ENCODE results near the gene ZFYVE21. TPM values are rescaled to one million over a fixed set of nuclear protein-coding genes. Genes with fewer than 3 reads are reported as not detected.
"Not testable (repeated sequence)": the region's sequence is repeated elsewhere in the genome, so short reads cannot be mapped to it uniquely, and the experiment has no call there.

Gene ZFYVE21
- total and polyA plus RNA-seq, 2 experiments from 2014 or later = 39.4 to 55.2 TPM

DNA sequence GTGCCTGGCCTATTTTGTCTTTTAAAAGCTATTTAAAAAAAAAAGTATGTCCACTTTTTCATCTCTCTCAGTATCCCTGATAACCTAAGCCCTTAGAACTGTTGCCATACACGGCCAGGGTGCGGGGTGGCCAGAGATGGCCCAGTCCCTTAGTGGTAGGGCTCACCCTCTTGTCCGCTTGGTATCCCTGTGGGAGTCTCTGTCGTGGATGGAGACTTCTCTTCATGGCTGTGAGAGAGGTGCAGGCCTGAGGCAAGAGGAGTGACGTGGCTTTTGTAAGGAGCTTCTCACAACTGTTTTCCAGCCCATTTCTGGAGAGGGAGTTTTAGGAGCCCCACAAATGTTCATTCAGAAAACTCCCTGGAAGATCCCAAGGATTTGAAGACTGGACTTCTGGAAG is 27.2 kb upstream of the ZFYVE21 start:
- H4K20me1 ChIP-seq (ENCODE audit: insufficient read depth, poor library complexity, severe bottlenecking) = peaks cover 3% of the 10 kb centered on the region
- H3K4me2 ChIP-seq = no peak overlapping the region
- no peak overlapping the region for H2AFZ ChIP-seq
- H3K79me2 ChIP-seq = peaks cover 5% of the 10 kb centered on the region
- DNase-seq (ENCODE audit: low spot score) = no peak
- 92% methylated on average over 5 of the region's 5 CpGs for WGBS (ENCODE audit: low lambda C conversion rate, missing lambda C conversion rate)
- H3K9me2 ChIP-seq (replicated peaks; ENCODE audit: insufficient read depth) = no peaks in the 10 kb centered on the region
- H3K27ac ChIP-seq = no peak overlapping the region
- no peaks in the 10 kb centered on the region for H3K36me3 ChIP-seq (replicated peaks; ENCODE audit: insufficient read depth, low read depth)
- H3K4me1 ChIP-seq (ENCODE audit: insufficient read depth) = no peaks in the 10 kb centered on the region
- H3K9me3 ChIP-seq (ENCODE audit: low read depth) = no peaks in the 10 kb centered on the region
- no peak overlapping the region for H3K4me3 ChIP-seq
- TF ChIP-seq, protein P1, sequence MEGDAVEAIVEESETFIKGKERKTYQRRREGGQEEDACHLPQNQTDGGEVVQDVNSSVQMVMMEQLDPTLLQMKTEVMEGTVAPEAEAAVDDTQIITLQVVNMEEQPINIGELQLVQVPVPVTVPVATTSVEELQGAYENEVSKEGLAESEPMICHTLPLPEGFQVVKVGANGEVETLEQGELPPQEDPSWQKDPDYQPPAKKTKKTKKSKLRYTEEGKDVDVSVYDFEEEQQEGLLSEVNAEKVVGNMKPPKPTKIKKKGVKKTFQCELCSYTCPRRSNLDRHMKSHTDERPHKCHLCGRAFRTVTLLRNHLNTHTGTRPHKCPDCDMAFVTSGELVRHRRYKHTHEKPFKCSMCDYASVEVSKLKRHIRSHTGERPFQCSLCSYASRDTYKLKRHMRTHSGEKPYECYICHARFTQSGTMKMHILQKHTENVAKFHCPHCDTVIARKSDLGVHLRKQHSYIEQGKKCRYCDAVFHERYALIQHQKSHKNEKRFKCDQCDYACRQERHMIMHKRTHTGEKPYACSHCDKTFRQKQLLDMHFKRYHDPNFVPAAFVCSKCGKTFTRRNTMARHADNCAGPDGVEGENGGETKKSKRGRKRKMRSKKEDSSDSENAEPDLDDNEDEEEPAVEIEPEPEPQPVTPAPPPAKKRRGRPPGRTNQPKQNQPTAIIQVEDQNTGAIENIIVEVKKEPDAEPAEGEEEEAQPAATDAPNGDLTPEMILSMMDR (IDR thresholded peaks at IDR 0.05; ENCODE audit: poor library complexity) = no peak
- TF ChIP-seq EZH2 (IDR thresholded peaks at IDR 0.05; ENCODE audit: borderline replicate concordance) (no peak), EZH2phosphoT487 (IDR thresholded peaks at IDR 0.05; ENCODE audit: low read depth, severe bottlenecking, unreplicated experiment) (no peak)
- no peaks in the 10 kb centered on the region for H3K27me3 ChIP-seq

DNA sequence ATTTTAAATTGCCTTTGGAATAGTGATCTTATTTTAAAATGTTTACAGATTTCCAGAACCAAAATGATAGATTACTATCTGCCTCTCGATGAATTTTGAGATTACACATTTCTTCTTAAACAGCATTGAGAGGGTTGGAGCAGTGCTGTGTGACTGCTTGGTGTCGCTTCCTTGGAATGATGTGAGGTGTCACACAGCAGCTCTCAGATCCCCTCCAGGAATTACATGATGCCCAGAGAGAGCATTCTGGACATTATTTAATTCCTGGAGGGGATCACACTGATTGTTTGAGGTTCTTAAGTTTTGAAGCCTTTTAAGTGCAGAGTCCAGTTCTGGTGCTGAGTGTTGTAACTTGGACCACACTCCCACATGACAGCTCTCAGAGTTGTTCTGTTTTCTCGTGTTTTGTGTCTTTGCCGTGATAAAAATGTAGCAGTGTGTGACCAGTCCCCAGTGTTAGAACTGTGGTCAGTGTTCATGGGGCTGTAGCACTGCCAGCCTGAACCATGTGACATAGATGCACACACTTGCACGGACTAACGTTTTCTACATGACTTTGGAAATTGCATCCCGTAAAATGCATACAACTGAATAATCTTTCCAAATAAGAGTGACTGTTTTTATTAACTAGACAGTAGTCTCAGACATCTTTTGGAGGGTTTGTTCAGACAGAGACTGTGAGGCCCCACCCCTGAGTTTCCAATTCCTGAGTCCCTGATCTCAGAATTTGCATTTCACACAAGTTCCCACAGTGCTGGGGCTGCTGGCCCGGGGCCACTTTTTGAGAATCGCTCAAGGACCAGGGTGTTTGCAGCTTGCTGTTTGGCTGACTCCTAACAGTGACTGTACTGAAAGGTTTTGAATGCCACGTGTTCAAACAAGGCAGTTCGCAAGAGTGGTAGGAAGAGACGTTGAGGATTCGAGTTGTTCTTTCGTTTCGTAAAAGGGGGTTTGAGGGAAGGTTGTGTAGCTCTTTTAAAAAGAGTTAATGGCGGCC is 26.4 kb upstream of the ZFYVE21 start:
- TF ChIP-seq EZH2 (IDR thresholded peaks at IDR 0.05; ENCODE audit: borderline replicate concordance) (no peak), EZH2phosphoT487 (IDR thresholded peaks at IDR 0.05; ENCODE audit: low read depth, severe bottlenecking, unreplicated experiment) (no peak)
- TF ChIP-seq, protein P1 (IDR thresholded peaks at IDR 0.05; ENCODE audit: poor library complexity) = no peak
- peaks cover 3% of the 10 kb centered on the region for H4K20me1 ChIP-seq (ENCODE audit: insufficient read depth, poor library complexity, severe bottlenecking)
- H3K9me3 ChIP-seq (ENCODE audit: low read depth) = no peaks in the 10 kb centered on the region
- H3K79me2 ChIP-seq = peaks cover 5% of the 10 kb centered on the region
- no peak overlapping the region for H3K4me3 ChIP-seq
- H3K27me3 ChIP-seq = no peaks in the 10 kb centered on the region
- H2AFZ ChIP-seq = no peak overlapping the region
- no peaks in the 10 kb centered on the region for H3K4me1 ChIP-seq (ENCODE audit: insufficient read depth)
- H3K36me3 ChIP-seq (replicated peaks; ENCODE audit: insufficient read depth, low read depth) = no peaks in the 10 kb centered on the region
- H3K4me2 ChIP-seq = no peak overlapping the region
- no peak overlapping the region for H3K27ac ChIP-seq
- H3K9me2 ChIP-seq (replicated peaks; ENCODE audit: insufficient read depth) = no peaks in the 10 kb centered on the region
- 93% methylated on average over 16 of the region's 16 CpGs for WGBS (ENCODE audit: low lambda C conversion rate, missing lambda C conversion rate)
- DNase-seq (ENCODE audit: low spot score) = no peak

DNA sequence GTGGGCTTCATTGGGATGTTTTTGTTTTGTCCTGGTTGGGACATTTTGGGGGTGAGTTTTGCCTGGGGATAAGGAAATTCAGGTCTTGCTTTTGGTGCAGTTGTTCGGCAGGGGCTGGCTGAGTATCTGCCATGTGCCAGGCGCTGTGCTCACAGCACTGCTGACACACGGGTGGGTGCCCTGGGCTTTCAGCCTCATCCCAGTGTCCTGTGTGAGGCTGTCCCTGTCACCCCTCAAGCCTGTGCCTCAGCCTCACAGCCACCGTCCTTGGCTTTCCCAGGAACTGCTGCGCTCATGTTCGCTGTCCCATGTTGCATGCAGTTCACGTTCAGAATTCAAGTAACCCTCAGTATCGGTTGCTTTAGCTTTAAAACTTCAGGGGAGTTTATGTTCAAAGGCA is 25.3 kb upstream of the ZFYVE21 start:
- Histone ChIP-seq H3K9me3 (ENCODE audit: low read depth) (no peaks in the 10 kb centered on the region), H4K20me1 (ENCODE audit: insufficient read depth, poor library complexity, severe bottlenecking) (peaks cover 3% of the 10 kb centered on the region)
- WGBS (ENCODE audit: low lambda C conversion rate, missing lambda C conversion rate) = 98% methylated on average over 7 of the region's 8 CpGs

DNA sequence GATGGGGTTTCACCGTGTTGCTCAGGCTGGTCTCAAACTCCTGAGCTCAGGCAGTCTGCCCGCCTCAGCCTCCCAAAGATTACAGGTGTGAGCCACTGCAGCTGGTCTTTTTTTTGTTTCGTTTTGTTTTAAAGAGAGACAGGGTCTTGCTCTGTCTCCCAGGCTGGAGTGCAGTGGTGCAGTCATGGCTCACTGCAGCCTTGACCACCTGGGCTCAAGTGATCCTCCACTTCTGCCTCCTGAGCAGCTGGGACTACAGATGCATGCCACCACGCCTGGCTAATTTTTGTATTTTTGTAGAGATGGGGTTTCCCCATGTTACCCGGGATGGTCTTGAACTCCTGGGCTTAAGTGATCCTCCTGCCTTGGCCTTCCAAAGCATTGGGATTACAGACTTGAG is 24.0 kb upstream of the ZFYVE21 start:
- Histone ChIP-seq H3K79me2 (peaks cover 10% of the 10 kb centered on the region), H3K4me1 (ENCODE audit: insufficient read depth) (peaks cover 14% of the 10 kb centered on the region)
- not testable (repeated sequence) for H3K9me3 ChIP-seq (ENCODE audit: low read depth); H3K27ac ChIP-seq; DNase-seq (ENCODE audit: low spot score); H3K36me3 ChIP-seq (replicated peaks; ENCODE audit: insufficient read depth, low read depth); H3K4me3 ChIP-seq; H3K27me3 ChIP-seq; H3K4me2 ChIP-seq; H4K20me1 ChIP-seq (ENCODE audit: insufficient read depth, poor library complexity, severe bottlenecking); H3K9me2 ChIP-seq (replicated peaks; ENCODE audit: insufficient read depth); H2AFZ ChIP-seq
- 95% methylated on average over 5 of the region's 5 CpGs for WGBS (ENCODE audit: low lambda C conversion rate, missing lambda C conversion rate)

More for the DNA sequence above, 25.3 kb upstream of the ZFYVE21 start:
- peaks cover 10% of the 10 kb centered on the region for H3K79me2 ChIP-seq
- DNase-seq (ENCODE audit: low spot score) = no peak
- no peak overlapping the region for H3K4me2 ChIP-seq
- no peaks in the 10 kb centered on the region for H3K27me3 ChIP-seq
- no peak overlapping the region for H3K27ac ChIP-seq
- H3K4me1 ChIP-seq (ENCODE audit: insufficient read depth) = peaks cover under 1% of the 10 kb centered on the region
- no peak for TF ChIP-seq EZH2 (IDR thresholded peaks at IDR 0.05; ENCODE audit: borderline replicate concordance)
- TF ChIP-seq, protein P1 (IDR thresholded peaks at IDR 0.05; ENCODE audit: poor library complexity) = no peak
- no peak for TF ChIP-seq EZH2phosphoT487 (IDR thresholded peaks at IDR 0.05; ENCODE audit: low read depth, severe bottlenecking, unreplicated experiment)
- no peaks in the 10 kb centered on the region for H3K9me2 ChIP-seq (replicated peaks; ENCODE audit: insufficient read depth)
- no peaks in the 10 kb centered on the region for H3K36me3 ChIP-seq (replicated peaks; ENCODE audit: insufficient read depth, low read depth)
- no peak overlapping the region for H2AFZ ChIP-seq
- H3K4me3 ChIP-seq = no peak overlapping the region

All from hepatocyte (in vitro differentiated cells).